HEK293T (cell line): ENCODE measurements around the gene NHSL2.

Experiments used
- BHLHE40 ChIP-seq: fragments of 450-650 bp; IDR thresholded peaks from 2 replicates; pipeline ENCODE4 v1.6.1; 2016; ENCODE audit warnings: mild to moderate bottlenecking, moderate library complexity, borderline replicate concordance
- TARDBP ChIP-seq: fragments of 450-650 bp; IDR thresholded peaks from 2 replicates; pipeline ENCODE4 v1.6.1; 2016

- no peak for TF ChIP-seq TARDBP
- no peak for TF ChIP-seq BHLHE40
Observed at GRCh38 chrX:72121383-72121782, 210.7 kb downstream of the NHSL2 start.
